Osteoblast (primary cell): Measurements from ENCODE around the gene KRTAP13-3. TPM values are rescaled to one million over a fixed set of nuclear protein-coding genes. Genes with fewer than 3 reads are reported as not detected.
A peak's percentile ranks its signal among the peaks of the same experiment; 100 is the strongest.

ENCODE experiments used
- DNase-seq: peaks from one replicate; pipeline ENCODE4 v3.0.0; 2011; ENCODE audit warnings: low spot score, mixed read lengths; ENCODE audit not compliant: insufficient read length; ENCODE audit errors: missing footprints
- H2AFZ ChIP-seq: 2 replicates; pipeline ENCODE4 v1.6.0; 2011; ENCODE audit warnings: mild to moderate bottlenecking, low read length
- H3K27ac ChIP-seq: 2 replicates; pipeline ENCODE4 v1.5.1; 2011; ENCODE audit warnings: mild to moderate bottlenecking, low read depth, low read length, moderate library complexity
- H3K27me3 ChIP-seq: 2 replicates; pipeline ENCODE4 v1.6.0; 2012; ENCODE audit warnings: mild to moderate bottlenecking, control low read depth, inconsistent platforms, low read length, moderate library complexity; ENCODE audit not compliant: insufficient read depth
- H3K36me3 ChIP-seq: 2 replicates; pipeline ENCODE4 v1.5.1; 2011; ENCODE audit warnings: mild to moderate bottlenecking, low read length, control low read depth, moderate library complexity; ENCODE audit not compliant: insufficient read depth
- H3K4me1 ChIP-seq: 2 replicates; pipeline ENCODE4 v1.5.1; 2011; ENCODE audit warnings: mild to moderate bottlenecking, low read length, control low read depth, moderate library complexity; ENCODE audit not compliant: insufficient read depth
- H3K4me2 ChIP-seq: 2 replicates; pipeline ENCODE4 v1.6.0; 2011; ENCODE audit warnings: mild to moderate bottlenecking, low read length; ENCODE audit not compliant: insufficient read depth
- H3K4me3 ChIP-seq: fragments of 200-600 bp; sonication (generic); 3 replicates; pipeline ENCODE4 v1.5.1; 2012; ENCODE audit warnings: mild to moderate bottlenecking, low read length, inconsistent platforms; ENCODE audit not compliant: insufficient read depth
- H3K79me2 ChIP-seq: 2 replicates; pipeline ENCODE4 v1.6.0; 2012; ENCODE audit warnings: mild to moderate bottlenecking, low read length, control low read depth, inconsistent platforms; ENCODE audit not compliant: insufficient read depth
- H3K9me3 ChIP-seq: 2 replicates; pipeline ENCODE4 v1.5.1; 2011; ENCODE audit warnings: low read depth, low read length, control low read depth
- H4K20me1 ChIP-seq: 2 replicates; pipeline ENCODE4 v1.6.0; 2012; ENCODE audit warnings: mild to moderate bottlenecking, low read length, control low read depth; ENCODE audit not compliant: insufficient read depth
- total RNA-seq: library from RNA; depleted of rRNA; stranded (reverse); fragments of >200 nt; gene quantifications from 2 replicates; pipeline ENCODE4 v1.2.3, GENCODE V29; 2012
- TF ChIP-seq, protein P1 (sequence below): IDR thresholded peaks from 2 replicates; pipeline ENCODE4 v1.5.1; 2011; ENCODE audit warnings: mild to moderate bottlenecking, low read depth, low read length, moderate library complexity; ENCODE audit errors: extremely low read depth

KRTAP13-3 gene
- total RNA-seq, 1 donor, result not detected

GRCh38 chr21:30437010-30437565, 11.4 kb upstream of the KRTAP13-3 start:
- H3K4me2 ChIP-seq, result no peak overlapping the region

GRCh38 chr21:30434033-30434631, 8.4 kb upstream of the KRTAP13-3 start:
- no peak overlapping the region for H3K4me3 ChIP-seq
- H3K27ac ChIP-seq, result no peak overlapping the region
- H3K9me3 ChIP-seq, result no peaks in the 10 kb centered on the region
- no peaks in the 10 kb centered on the region for H3K79me2 ChIP-seq
- H3K4me1 ChIP-seq, result no peaks in the 10 kb centered on the region
- H3K4me2 ChIP-seq, result no peak overlapping the region
- H4K20me1 ChIP-seq, result no peaks in the 10 kb centered on the region
- no peaks in the 10 kb centered on the region for H3K36me3 ChIP-seq
- no peak overlapping the region for H2AFZ ChIP-seq
- TF ChIP-seq, protein P1, sequence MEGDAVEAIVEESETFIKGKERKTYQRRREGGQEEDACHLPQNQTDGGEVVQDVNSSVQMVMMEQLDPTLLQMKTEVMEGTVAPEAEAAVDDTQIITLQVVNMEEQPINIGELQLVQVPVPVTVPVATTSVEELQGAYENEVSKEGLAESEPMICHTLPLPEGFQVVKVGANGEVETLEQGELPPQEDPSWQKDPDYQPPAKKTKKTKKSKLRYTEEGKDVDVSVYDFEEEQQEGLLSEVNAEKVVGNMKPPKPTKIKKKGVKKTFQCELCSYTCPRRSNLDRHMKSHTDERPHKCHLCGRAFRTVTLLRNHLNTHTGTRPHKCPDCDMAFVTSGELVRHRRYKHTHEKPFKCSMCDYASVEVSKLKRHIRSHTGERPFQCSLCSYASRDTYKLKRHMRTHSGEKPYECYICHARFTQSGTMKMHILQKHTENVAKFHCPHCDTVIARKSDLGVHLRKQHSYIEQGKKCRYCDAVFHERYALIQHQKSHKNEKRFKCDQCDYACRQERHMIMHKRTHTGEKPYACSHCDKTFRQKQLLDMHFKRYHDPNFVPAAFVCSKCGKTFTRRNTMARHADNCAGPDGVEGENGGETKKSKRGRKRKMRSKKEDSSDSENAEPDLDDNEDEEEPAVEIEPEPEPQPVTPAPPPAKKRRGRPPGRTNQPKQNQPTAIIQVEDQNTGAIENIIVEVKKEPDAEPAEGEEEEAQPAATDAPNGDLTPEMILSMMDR, result peak; percentile 43
- no peaks in the 10 kb centered on the region for H3K27me3 ChIP-seq
- peak; percentile 14 for DNase-seq

More at GRCh38 chr21:30437010-30437565, 11.4 kb upstream of the KRTAP13-3 start:
- DNase-seq, result no peak
- H3K27ac ChIP-seq, result no peak overlapping the region
- H3K4me3 ChIP-seq, result no peak overlapping the region
- H2AFZ ChIP-seq, result no peak overlapping the region
- H3K36me3 ChIP-seq, result no peaks in the 10 kb centered on the region
- no peaks in the 10 kb centered on the region for H3K27me3 ChIP-seq
- H3K4me1 ChIP-seq, result no peaks in the 10 kb centered on the region
- no peaks in the 10 kb centered on the region for H3K79me2 ChIP-seq
- TF ChIP-seq, protein P1, result no peak
- H4K20me1 ChIP-seq, result no peaks in the 10 kb centered on the region
- no peaks in the 10 kb centered on the region for H3K9me3 ChIP-seq

GRCh38 chr21:30430170-30430655, 4.5 kb upstream of the KRTAP13-3 start, which contains the start of gene KRTAP13-4:
KRTAP13-4 (plus strand) TSS chr21:30430220; CDS start chr21:30430276, 56 bp downstream.
- no peaks in the 10 kb centered on the region for H3K9me3 ChIP-seq
- no peaks in the 10 kb centered on the region for H3K79me2 ChIP-seq
- no peaks in the 10 kb centered on the region for H3K4me1 ChIP-seq
- TF ChIP-seq, protein P1, result no peak
- DNase-seq, result no peak
- no peak within 1 kb of the TSS for H3K27ac ChIP-seq
- H3K36me3 ChIP-seq, result no peaks in the 10 kb centered on the region
- H2AFZ ChIP-seq, result no peak within 1 kb of the TSS
- no peaks in the 10 kb centered on the region for H3K27me3 ChIP-seq
- H3K4me2 ChIP-seq, result no peak within 1 kb of the TSS
- H4K20me1 ChIP-seq, result no peaks in the 10 kb centered on the region
- no peak within 1 kb of the TSS for H3K4me3 ChIP-seq

- Histone ChIP-seq H3K4me1 (no peaks in the 10 kb centered on the region), H3K27ac (no peak overlapping the region), H2AFZ (no peak overlapping the region), H3K4me3 (no peak overlapping the region), H3K36me3 (no peaks in the 10 kb centered on the region), H3K27me3 (no peaks in the 10 kb centered on the region), H3K9me3 (no peaks in the 10 kb centered on the region), H3K79me2 (no peaks in the 10 kb centered on the region), H3K4me2 (no peak overlapping the region), H4K20me1 (no peaks in the 10 kb centered on the region)
- no peak for DNase-seq
- TF ChIP-seq, protein P1, result no peak
Observed at GRCh38 chr21:30426731-30427130, 1.0 kb upstream of the KRTAP13-3 start.
